HEK293 (cell line): ENCODE measurements around the gene HERC5.

ENCODE experiments used
- GLI4 ChIP-seq: fragments of 450-650 bp; formaldehyde crosslinking; IDR thresholded peaks from 2 replicates; pipeline ENCODE4 v1.5.1; 2016; ENCODE audit warnings: missing biosample characterization, missing genetic modification characterization
- GLIS1 ChIP-seq: fragments of 450-650 bp; formaldehyde crosslinking; IDR thresholded peaks from 2 replicates; pipeline ENCODE4 v1.5.1; 2016; ENCODE audit warnings: missing biosample characterization, missing genetic modification characterization
- MEIS1 ChIP-seq: sonication (generic); formaldehyde crosslinking; IDR thresholded peaks from 2 replicates; pipeline ENCODE4 v1.8.1; 2022; ENCODE audit warnings: missing genetic modification reagents, mild to moderate bottlenecking, borderline replicate concordance
- OVOL3 ChIP-seq: fragments of 450-650 bp; formaldehyde crosslinking; IDR thresholded peaks from 2 replicates; pipeline ENCODE4 v1.5.1; 2016; ENCODE audit warnings: missing biosample characterization, missing genetic modification characterization
- PRDM1 ChIP-seq: fragments of 450-650 bp; formaldehyde crosslinking; IDR thresholded peaks from 2 replicates; pipeline ENCODE4; 2016; ENCODE audit warnings: missing biosample characterization, missing genetic modification characterization
- SCRT1 ChIP-seq: fragments of 450-650 bp; formaldehyde crosslinking; IDR thresholded peaks from 2 replicates; pipeline ENCODE4 v1.5.1; 2016; ENCODE audit warnings: missing biosample characterization, missing genetic modification characterization, borderline replicate concordance
- WT1 ChIP-seq: fragments of 450-650 bp; formaldehyde crosslinking; IDR thresholded peaks from 2 replicates; pipeline ENCODE4 v1.5.1; 2016; ENCODE audit warnings: missing biosample characterization, missing genetic modification characterization
- YY1 ChIP-seq: fragments of 450-650 bp; formaldehyde crosslinking; IDR thresholded peaks from 2 replicates; pipeline ENCODE4 v1.5.1; 2018; ENCODE audit warnings: missing biosample characterization, missing genetic modification characterization
- ZNF184 ChIP-seq: fragments of 450-650 bp; IDR thresholded peaks from 2 replicates; pipeline ENCODE4 v1.5.1; 2018; ENCODE audit warnings: missing biosample characterization, mild to moderate bottlenecking, missing genetic modification characterization
- ZNF223 ChIP-seq: fragments of 450-650 bp; formaldehyde crosslinking; IDR thresholded peaks from 2 replicates; pipeline ENCODE4 v1.5.1; 2016; ENCODE audit warnings: missing biosample characterization, missing genetic modification characterization
- ZNF248 ChIP-seq: fragments of 450-650 bp; formaldehyde crosslinking; IDR thresholded peaks from 2 replicates; pipeline ENCODE4 v1.5.1; 2017; ENCODE audit warnings: missing biosample characterization, missing genetic modification characterization
- ZNF391 ChIP-seq: fragments of 450-650 bp; formaldehyde crosslinking; IDR thresholded peaks from 2 replicates; pipeline ENCODE4 v1.5.1; 2016; ENCODE audit warnings: low read depth, missing biosample characterization, missing genetic modification characterization, borderline replicate concordance
- ZNF416 ChIP-seq: fragments of 450-650 bp; formaldehyde crosslinking; IDR thresholded peaks from 2 replicates; pipeline ENCODE4 v1.5.1; 2016; ENCODE audit warnings: missing biosample characterization, missing genetic modification characterization
- ZNF426 ChIP-seq: fragments of 450-650 bp; formaldehyde crosslinking; IDR thresholded peaks from 2 replicates; pipeline ENCODE4 v1.5.1; 2017; ENCODE audit warnings: missing biosample characterization, missing genetic modification characterization, mild to moderate bottlenecking, inconsistent platforms, moderate library complexity
- ZNF544 ChIP-seq: fragments of 450-650 bp; formaldehyde crosslinking; IDR thresholded peaks from 2 replicates; pipeline ENCODE4 v1.5.0; 2017; ENCODE audit warnings: missing biosample characterization, missing genetic modification characterization
- ZNF549 ChIP-seq: fragments of 450-650 bp; IDR thresholded peaks from 2 replicates; pipeline ENCODE4 v1.5.1; 2018; ENCODE audit warnings: missing biosample characterization, missing genetic modification characterization, mild to moderate bottlenecking, inconsistent platforms, moderate library complexity
- ZNF558 ChIP-seq: fragments of 450-650 bp; formaldehyde crosslinking; IDR thresholded peaks from 2 replicates; pipeline ENCODE4 v1.5.1; 2016; ENCODE audit warnings: missing biosample characterization, missing genetic modification characterization
- ZNF571 ChIP-seq: fragments of 450-650 bp; formaldehyde crosslinking; IDR thresholded peaks from 2 replicates; pipeline ENCODE4 v1.5.0; 2017; ENCODE audit warnings: missing biosample characterization, missing genetic modification characterization
- ZNF626 ChIP-seq: fragments of 450-650 bp; sonication (Bioruptor Pico); formaldehyde crosslinking; IDR thresholded peaks from 2 replicates; pipeline ENCODE4 v1.5.1; 2018; ENCODE audit warnings: missing biosample characterization, missing genetic modification characterization, inconsistent platforms
- ZNF785 ChIP-seq: fragments of 450-650 bp; formaldehyde crosslinking; IDR thresholded peaks from 2 replicates; pipeline ENCODE4 v1.5.1; 2016; ENCODE audit warnings: missing biosample characterization, missing genetic modification characterization
- ZSCAN30 ChIP-seq: fragments of 450-650 bp; IDR thresholded peaks from 2 replicates; pipeline ENCODE4 v1.5.1; 2018; ENCODE audit warnings: missing biosample characterization, mild to moderate bottlenecking, missing genetic modification characterization, moderate library complexity
- TF ChIP-seq, protein P1 (sequence below): fragments of 450-650 bp; formaldehyde crosslinking; IDR thresholded peaks from 2 replicates; pipeline ENCODE4 v1.5.1; 2017; ENCODE audit warnings: missing biosample characterization, missing genetic modification characterization
- TF ChIP-seq, protein P2 (sequence below): fragments of 450-650 bp; formaldehyde crosslinking; IDR thresholded peaks from 2 replicates; pipeline ENCODE4 v1.5.1; 2017; ENCODE audit warnings: missing biosample characterization, missing genetic modification characterization
- TF ChIP-seq, protein P3 (sequence below): fragments of 450-650 bp; IDR thresholded peaks from 2 replicates; pipeline ENCODE4 v1.5.1; 2018; ENCODE audit warnings: missing biosample characterization, mild to moderate bottlenecking, missing genetic modification characterization
- TF ChIP-seq, protein P4 (sequence below): fragments of 450-650 bp; formaldehyde crosslinking; IDR thresholded peaks from 2 replicates; pipeline ENCODE4 v1.5.1; 2016; ENCODE audit warnings: missing biosample characterization, missing genetic modification characterization, low read depth
- TF ChIP-seq, protein P5 (sequence below): fragments of 450-650 bp; formaldehyde crosslinking; optimal IDR thresholded peaks from 2 replicates; pipeline ENCODE3; 2016; ENCODE audit warnings: missing biosample characterization, mild to moderate bottlenecking, missing genetic modification characterization
- TF ChIP-seq, protein P6 (sequence below): fragments of 450-650 bp; formaldehyde crosslinking; IDR thresholded peaks from 2 replicates; pipeline ENCODE4 v1.5.1; 2016; ENCODE audit warnings: missing biosample characterization, missing genetic modification characterization, low read depth
- TF ChIP-seq, protein P7 (sequence below): fragments of 450-650 bp; formaldehyde crosslinking; IDR thresholded peaks from 2 replicates; pipeline ENCODE4 v1.5.1; 2017; ENCODE audit warnings: missing biosample characterization, missing genetic modification characterization

The HERC5 gene

DNA sequence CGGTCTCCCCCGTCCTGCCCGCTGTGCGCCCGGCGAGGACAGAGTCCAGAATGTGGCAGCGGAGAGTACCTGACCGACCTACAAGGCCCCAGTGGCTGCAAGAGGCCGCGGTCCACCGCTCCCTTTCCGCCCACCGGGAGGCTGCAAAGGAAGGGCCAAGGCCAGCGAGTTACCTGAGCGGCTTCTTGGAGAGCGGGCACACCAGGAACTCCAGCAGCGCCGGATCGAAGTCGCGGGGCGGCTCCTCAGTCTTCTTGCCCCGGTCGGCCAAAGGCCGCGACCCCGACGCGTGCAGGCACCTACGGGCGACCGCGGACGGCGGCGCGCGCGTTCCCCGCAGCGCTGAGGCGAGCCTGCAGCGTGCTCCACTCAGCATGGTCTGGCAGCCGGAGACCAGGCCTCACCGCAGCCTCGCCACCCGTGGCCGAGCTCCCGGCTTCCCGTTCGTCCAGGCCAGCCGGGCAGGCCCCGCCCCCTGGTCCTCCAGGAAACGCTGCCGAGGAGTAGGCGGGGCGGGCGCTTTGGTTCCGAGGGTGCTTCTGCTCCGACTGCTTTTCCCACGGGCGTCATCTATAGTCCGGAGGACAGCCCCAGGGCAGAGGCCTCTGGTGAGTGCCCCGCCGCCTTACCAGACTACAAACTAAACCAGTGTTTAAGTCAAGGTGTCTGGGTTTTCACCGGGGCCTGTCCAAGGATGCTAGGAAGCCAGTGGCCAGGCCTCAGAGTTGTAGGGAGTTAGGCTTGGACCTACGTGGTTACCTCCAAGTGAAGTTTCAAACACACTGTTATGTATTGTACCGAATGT lies 66.6 kb downstream of the HERC5 start, which contains the start of gene PYURF (continued):
- TF ChIP-seq, protein P1, sequence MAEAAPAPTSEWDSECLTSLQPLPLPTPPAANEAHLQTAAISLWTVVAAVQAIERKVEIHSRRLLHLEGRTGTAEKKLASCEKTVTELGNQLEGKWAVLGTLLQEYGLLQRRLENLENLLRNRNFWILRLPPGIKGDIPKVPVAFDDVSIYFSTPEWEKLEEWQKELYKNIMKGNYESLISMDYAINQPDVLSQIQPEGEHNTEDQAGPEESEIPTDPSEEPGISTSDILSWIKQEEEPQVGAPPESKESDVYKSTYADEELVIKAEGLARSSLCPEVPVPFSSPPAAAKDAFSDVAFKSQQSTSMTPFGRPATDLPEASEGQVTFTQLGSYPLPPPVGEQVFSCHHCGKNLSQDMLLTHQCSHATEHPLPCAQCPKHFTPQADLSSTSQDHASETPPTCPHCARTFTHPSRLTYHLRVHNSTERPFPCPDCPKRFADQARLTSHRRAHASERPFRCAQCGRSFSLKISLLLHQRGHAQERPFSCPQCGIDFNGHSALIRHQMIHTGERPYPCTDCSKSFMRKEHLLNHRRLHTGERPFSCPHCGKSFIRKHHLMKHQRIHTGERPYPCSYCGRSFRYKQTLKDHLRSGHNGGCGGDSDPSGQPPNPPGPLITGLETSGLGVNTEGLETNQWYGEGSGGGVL (tag by site-specific recombination): no peak
- TF ChIP-seq, protein P2, sequence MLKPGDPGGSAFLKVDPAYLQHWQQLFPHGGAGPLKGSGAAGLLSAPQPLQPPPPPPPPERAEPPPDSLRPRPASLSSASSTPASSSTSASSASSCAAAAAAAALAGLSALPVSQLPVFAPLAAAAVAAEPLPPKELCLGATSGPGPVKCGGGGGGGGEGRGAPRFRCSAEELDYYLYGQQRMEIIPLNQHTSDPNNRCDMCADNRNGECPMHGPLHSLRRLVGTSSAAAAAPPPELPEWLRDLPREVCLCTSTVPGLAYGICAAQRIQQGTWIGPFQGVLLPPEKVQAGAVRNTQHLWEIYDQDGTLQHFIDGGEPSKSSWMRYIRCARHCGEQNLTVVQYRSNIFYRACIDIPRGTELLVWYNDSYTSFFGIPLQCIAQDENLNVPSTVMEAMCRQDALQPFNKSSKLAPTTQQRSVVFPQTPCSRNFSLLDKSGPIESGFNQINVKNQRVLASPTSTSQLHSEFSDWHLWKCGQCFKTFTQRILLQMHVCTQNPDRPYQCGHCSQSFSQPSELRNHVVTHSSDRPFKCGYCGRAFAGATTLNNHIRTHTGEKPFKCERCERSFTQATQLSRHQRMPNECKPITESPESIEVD (tag by site-specific recombination): no peak
- no peak for TF ChIP-seq GLI4 (tag by site-specific recombination)
- no peak for TF ChIP-seq ZNF391
- TF ChIP-seq, protein P3, sequence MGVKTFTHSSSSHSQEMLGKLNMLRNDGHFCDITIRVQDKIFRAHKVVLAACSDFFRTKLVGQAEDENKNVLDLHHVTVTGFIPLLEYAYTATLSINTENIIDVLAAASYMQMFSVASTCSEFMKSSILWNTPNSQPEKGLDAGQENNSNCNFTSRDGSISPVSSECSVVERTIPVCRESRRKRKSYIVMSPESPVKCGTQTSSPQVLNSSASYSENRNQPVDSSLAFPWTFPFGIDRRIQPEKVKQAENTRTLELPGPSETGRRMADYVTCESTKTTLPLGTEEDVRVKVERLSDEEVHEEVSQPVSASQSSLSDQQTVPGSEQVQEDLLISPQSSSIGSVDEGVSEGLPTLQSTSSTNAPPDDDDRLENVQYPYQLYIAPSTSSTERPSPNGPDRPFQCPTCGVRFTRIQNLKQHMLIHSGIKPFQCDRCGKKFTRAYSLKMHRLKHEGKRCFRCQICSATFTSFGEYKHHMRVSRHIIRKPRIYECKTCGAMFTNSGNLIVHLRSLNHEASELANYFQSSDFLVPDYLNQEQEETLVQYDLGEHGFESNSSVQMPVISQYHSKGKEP (tag by site-specific recombination): no peak
- TF ChIP-seq ZNF558: no peak
- TF ChIP-seq, protein P4, sequence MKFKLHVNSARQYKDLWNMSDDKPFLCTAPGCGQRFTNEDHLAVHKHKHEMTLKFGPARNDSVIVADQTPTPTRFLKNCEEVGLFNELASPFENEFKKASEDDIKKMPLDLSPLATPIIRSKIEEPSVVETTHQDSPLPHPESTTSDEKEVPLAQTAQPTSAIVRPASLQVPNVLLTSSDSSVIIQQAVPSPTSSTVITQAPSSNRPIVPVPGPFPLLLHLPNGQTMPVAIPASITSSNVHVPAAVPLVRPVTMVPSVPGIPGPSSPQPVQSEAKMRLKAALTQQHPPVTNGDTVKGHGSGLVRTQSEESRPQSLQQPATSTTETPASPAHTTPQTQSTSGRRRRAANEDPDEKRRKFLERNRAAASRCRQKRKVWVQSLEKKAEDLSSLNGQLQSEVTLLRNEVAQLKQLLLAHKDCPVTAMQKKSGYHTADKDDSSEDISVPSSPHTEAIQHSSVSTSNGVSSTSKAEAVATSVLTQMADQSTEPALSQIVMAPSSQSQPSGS (tag by site-specific recombination): no peak
- peak; percentile 45; the same call in 1 of the 2 replicates for TF ChIP-seq MEIS1 (CRISPR knock-in tag)
- TF ChIP-seq ZNF248: no peak
- TF ChIP-seq ZNF416 (tag by site-specific recombination): no peak
- no peak for TF ChIP-seq OVOL3 (tag by site-specific recombination)
- TF ChIP-seq, protein P5, sequence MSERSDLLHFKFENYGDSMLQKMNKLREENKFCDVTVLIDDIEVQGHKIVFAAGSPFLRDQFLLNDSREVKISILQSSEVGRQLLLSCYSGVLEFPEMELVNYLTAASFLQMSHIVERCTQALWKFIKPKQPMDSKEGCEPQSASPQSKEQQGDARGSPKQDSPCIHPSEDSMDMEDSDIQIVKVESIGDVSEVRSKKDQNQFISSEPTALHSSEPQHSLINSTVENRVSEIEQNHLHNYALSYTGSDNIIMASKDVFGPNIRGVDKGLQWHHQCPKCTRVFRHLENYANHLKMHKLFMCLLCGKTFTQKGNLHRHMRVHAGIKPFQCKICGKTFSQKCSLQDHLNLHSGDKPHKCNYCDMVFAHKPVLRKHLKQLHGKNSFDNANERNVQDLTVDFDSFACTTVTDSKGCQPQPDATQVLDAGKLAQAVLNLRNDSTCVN (tag by site-specific recombination): peak; percentile 96
- peak; percentile 38; the same call in 1 of the 2 replicates for TF ChIP-seq GLIS1 (tag by site-specific recombination)
- no peak for TF ChIP-seq ZNF544
- TF ChIP-seq ZNF223 (tag by site-specific recombination): no peak
- TF ChIP-seq ZNF184 (tag by site-specific recombination): no peak
- TF ChIP-seq ZNF785 (tag by site-specific recombination): no peak
- no peak for TF ChIP-seq ZNF426 (tag by site-specific recombination)
- TF ChIP-seq YY1 (tag by site-specific recombination): 0 out of 2 replicates have a peak, but pooled peaks have one; percentile 28
- no peak for TF ChIP-seq WT1 (tag by site-specific recombination)
- TF ChIP-seq, protein P6, sequence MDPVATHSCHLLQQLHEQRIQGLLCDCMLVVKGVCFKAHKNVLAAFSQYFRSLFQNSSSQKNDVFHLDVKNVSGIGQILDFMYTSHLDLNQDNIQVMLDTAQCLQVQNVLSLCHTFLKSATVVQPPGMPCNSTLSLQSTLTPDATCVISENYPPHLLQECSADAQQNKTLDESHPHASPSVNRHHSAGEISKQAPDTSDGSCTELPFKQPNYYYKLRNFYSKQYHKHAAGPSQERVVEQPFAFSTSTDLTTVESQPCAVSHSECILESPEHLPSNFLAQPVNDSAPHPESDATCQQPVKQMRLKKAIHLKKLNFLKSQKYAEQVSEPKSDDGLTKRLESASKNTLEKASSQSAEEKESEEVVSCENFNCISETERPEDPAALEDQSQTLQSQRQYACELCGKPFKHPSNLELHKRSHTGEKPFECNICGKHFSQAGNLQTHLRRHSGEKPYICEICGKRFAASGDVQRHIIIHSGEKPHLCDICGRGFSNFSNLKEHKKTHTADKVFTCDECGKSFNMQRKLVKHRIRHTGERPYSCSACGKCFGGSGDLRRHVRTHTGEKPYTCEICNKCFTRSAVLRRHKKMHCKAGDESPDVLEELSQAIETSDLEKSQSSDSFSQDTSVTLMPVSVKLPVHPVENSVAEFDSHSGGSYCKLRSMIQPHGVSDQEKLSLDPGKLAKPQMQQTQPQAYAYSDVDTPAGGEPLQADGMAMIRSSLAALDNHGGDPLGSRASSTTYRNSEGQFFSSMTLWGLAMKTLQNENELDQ: no peak
- no peak for TF ChIP-seq SCRT1
- no peak for TF ChIP-seq PRDM1
- peak; percentile 67; the same call in 1 of the 2 replicates for TF ChIP-seq ZSCAN30 (tag by site-specific recombination)
- TF ChIP-seq ZNF571 (tag by site-specific recombination): no peak
- TF ChIP-seq, protein P7, sequence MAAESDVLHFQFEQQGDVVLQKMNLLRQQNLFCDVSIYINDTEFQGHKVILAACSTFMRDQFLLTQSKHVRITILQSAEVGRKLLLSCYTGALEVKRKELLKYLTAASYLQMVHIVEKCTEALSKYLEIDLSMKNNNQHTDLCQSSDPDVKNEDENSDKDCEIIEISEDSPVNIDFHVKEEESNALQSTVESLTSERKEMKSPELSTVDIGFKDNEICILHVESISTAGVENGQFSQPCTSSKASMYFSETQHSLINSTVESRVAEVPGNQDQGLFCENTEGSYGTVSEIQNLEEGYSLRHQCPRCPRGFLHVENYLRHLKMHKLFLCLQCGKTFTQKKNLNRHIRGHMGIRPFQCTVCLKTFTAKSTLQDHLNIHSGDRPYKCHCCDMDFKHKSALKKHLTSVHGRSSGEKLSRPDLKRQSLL (tag by site-specific recombination): no peak
- TF ChIP-seq ZNF549 (tag by site-specific recombination): no peak
- no peak for TF ChIP-seq ZNF626
